ENCODE results near the gene ETS1. TPM values are rescaled to one million over a fixed set of nuclear protein-coding genes. Genes with fewer than 3 reads are reported as not detected.

The ETS1 gene
- total RNA-seq, 1 experiment from 2014 or later = 3.7 TPM

- Histone ChIP-seq H3K36me3 (ENCODE audit: insufficient read depth, low read length, poor library complexity, severe bottlenecking) (no peaks in the 10 kb centered on the region), H3K27ac (ENCODE audit: low read depth, low read length, poor library complexity, severe bottlenecking) (no peak overlapping the region), H3K4me1 (ENCODE audit: insufficient read depth, low read length, poor library complexity, severe bottlenecking) (no peaks in the 10 kb centered on the region), H3K9me3 (ENCODE audit: low read depth, low read length, poor library complexity, severe bottlenecking) (no peaks in the 10 kb centered on the region), H3K4me3 (ENCODE audit: low read depth, low read length, poor library complexity, severe bottlenecking) (no peak overlapping the region), H3K27me3 (replicated peaks; ENCODE audit: insufficient read depth, low read depth, low read length, poor library complexity) (peaks cover 95% of the 10 kb centered on the region)
- CTCF ChIA-PET = no interaction called here
- POLR2A ChIA-PET (ENCODE audit: low non-redundant PET) = no interaction called here
- DNase-seq (ENCODE audit: low spot score) = no peak
- BruUV-seq (replicated peaks) = no TSS peak
- TF ChIP-seq CTCF (conservative IDR thresholded peaks at IDR 0.05; ENCODE audit: low read depth, low read length) (no peak), EZH2 (IDR thresholded peaks at IDR 0.05; ENCODE audit: borderline replicate concordance, low read depth, low read length, poor library complexity, severe bottlenecking) (no peak)
- intact Hi-C loops (cut with micrococcal nuclease; ENCODE audit: unreplicated experiment) = no loop called here
These were observed 71.3 kb downstream of the ETS1 start for GRCh38 chr11:128515826-128516778.

- BruUV-seq (replicated peaks) = no TSS peak
- TF ChIP-seq CTCF (conservative IDR thresholded peaks at IDR 0.05; ENCODE audit: low read depth, low read length) (no peak), EZH2 (IDR thresholded peaks at IDR 0.05; ENCODE audit: borderline replicate concordance, low read depth, low read length, poor library complexity, severe bottlenecking) (no peak)
- no peak overlapping the region for H3K4me3 ChIP-seq (ENCODE audit: low read depth, low read length, poor library complexity, severe bottlenecking)
- CTCF ChIA-PET = no interaction called here
- H3K4me1 ChIP-seq (ENCODE audit: insufficient read depth, low read length, poor library complexity, severe bottlenecking) = no peaks in the 10 kb centered on the region
- no peaks in the 10 kb centered on the region for H3K36me3 ChIP-seq (ENCODE audit: insufficient read depth, low read length, poor library complexity, severe bottlenecking)
- no peak overlapping the region for H3K27ac ChIP-seq (ENCODE audit: low read depth, low read length, poor library complexity, severe bottlenecking)
- peaks cover 89% of the 10 kb centered on the region for H3K27me3 ChIP-seq (replicated peaks; ENCODE audit: insufficient read depth, low read depth, low read length, poor library complexity)
- DNase-seq (ENCODE audit: low spot score) = no peak
- POLR2A ChIA-PET (ENCODE audit: low non-redundant PET) = no interaction called here
- no peaks in the 10 kb centered on the region for H3K9me3 ChIP-seq (ENCODE audit: low read depth, low read length, poor library complexity, severe bottlenecking)
- intact Hi-C loops (cut with micrococcal nuclease; ENCODE audit: unreplicated experiment) = no loop called here
These were observed 72.3 kb downstream of the ETS1 start for GRCh38 chr11:128515086-128515485.

GRCh38 chr11:128513915-128514681 is 73.3 kb downstream of the ETS1 start:
- no peaks in the 10 kb centered on the region for H3K36me3 ChIP-seq (ENCODE audit: insufficient read depth, low read length, poor library complexity, severe bottlenecking)
- H3K27ac ChIP-seq (ENCODE audit: low read depth, low read length, poor library complexity, severe bottlenecking) = no peak overlapping the region
- H3K4me3 ChIP-seq (ENCODE audit: low read depth, low read length, poor library complexity, severe bottlenecking) = no peak overlapping the region
- POLR2A ChIA-PET (ENCODE audit: low non-redundant PET) = no interaction called here
- CTCF ChIA-PET = no interaction called here
- no TSS peak for BruUV-seq (replicated peaks)
- no peak for TF ChIP-seq CTCF (conservative IDR thresholded peaks at IDR 0.05; ENCODE audit: low read depth, low read length)
- TF ChIP-seq EZH2 (IDR thresholded peaks at IDR 0.05; ENCODE audit: borderline replicate concordance, low read depth, low read length, poor library complexity, severe bottlenecking) = no peak
- no peak for DNase-seq (ENCODE audit: low spot score)
- H3K27me3 ChIP-seq (replicated peaks; ENCODE audit: insufficient read depth, low read depth, low read length, poor library complexity) = peaks cover 80% of the 10 kb centered on the region
- H3K9me3 ChIP-seq (ENCODE audit: low read depth, low read length, poor library complexity, severe bottlenecking) = no peaks in the 10 kb centered on the region
- H3K4me1 ChIP-seq (ENCODE audit: insufficient read depth, low read length, poor library complexity, severe bottlenecking) = no peaks in the 10 kb centered on the region
- intact Hi-C loops (cut with micrococcal nuclease; ENCODE audit: unreplicated experiment) = no loop called here

Measured in A673 (cell line).